Tibial artery (tissue), 4 donors: ENCODE measurements around the gene HERC4.

Experiments used
- DNase-seq, 2 donors: peaks; one replicate each; pipeline ENCODE4 v3.0.0-alpha.2; 2019
- H3K27ac ChIP-seq, 2 donors: fragments of 200-600 bp; sonication (generic) in 1 of 2; 1 replicate in 1 of 2; 2 replicates in 1 of 2; pipeline ENCODE4 v1.5.1; 2018 to 2019; ENCODE audit warnings: mild to moderate bottlenecking in 1 of 2
- H3K27me3 ChIP-seq, 2 donors: fragments of 200-600 bp; sonication (generic) in 1 of 2; one replicate each; pipeline versions ENCODE4 v1.5.1 to v1.6.0; 2016 to 2019
- H3K36me3 ChIP-seq, 3 donors: fragments of 200-600 bp; sonication (generic) in 2 of 3; one replicate each; pipeline ENCODE4 v1.5.1; 2016 to 2019; ENCODE audit warnings: mild to moderate bottlenecking in 2 of 3
- H3K4me1 ChIP-seq, 4 donors: fragments of 200-600 bp; sonication (generic) in 2 of 4; 1 replicate in 3 of 4; 2 replicates in 1 of 4; pipeline ENCODE4 v1.5.1; 2016 to 2019
- H3K4me3 ChIP-seq, 2 donors: fragments of 200-600 bp; sonication (generic) in 1 of 2; 1 replicate in 1 of 2; 2 replicates in 1 of 2; pipeline ENCODE4 v1.5.1; 2018 to 2019; ENCODE audit warnings: mild to moderate bottlenecking in 2 of 2
- H3K9me3 ChIP-seq, 3 donors: fragments of 200-600 bp; sonication (generic) in 1 of 3; one replicate each; pipeline ENCODE4 v1.5.1; 2016 to 2019
- CTCF ChIP-seq, 2 experiments: fragments of 200-600 bp in 1 of 2; fragments of 450-650 bp in 1 of 2; IDR thresholded peaks; one replicate each; pipeline ENCODE4 v1.5.1; 2017 to 2019; ENCODE audit warnings: antibody characterized with exemption in 2 of 2, mild to moderate bottlenecking in 1 of 2, moderate library complexity in 1 of 2
- intact Hi-C: fragments of 100-400 bp; cut with DNase I; formaldehyde crosslinking; loops from one replicate; pipeline ENCODE4 v1.15.0; 2023; ENCODE audit warnings: low total_unique reads

Gene HERC4

DNA sequence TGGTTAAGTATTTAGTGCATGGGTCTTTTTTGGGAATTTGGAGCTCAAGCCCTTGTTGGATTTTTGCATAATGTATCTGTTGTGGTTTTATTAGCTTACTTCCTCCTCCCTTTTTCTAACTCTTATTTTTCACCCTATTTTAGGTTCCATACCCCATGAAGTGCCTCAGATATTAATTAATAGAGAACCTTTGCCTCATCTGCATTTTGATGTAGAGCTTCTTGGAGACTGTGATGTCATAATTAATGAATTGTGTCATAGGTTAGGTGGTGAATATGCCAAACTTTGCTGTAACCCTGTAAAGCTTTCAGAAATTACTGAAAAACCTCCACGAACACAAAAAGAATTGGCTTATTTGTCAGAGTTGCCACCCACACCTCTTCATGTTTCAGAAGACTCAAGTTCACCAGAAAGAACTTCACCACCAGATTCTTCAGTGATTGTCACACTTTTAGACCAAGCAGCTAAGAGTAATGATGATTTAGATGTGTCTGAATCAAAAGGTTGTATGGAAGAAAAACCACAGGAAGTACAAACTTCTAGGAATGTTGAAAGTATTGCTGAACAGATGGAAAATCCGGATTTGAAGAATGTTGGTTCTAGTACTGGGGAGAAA lies 162.6 kb downstream of the HERC4 start:
- peaks cover 84 to 93% (median 89%) of the 10 kb centered on the region in 3 donors for H3K36me3 ChIP-seq
- H3K4me1 ChIP-seq = no peaks in the 10 kb centered on the region
- no peaks in the 10 kb centered on the region for H3K9me3 ChIP-seq
- no peak for DNase-seq
- H3K27ac ChIP-seq = no peak overlapping the region
- no peaks in the 10 kb centered on the region for H3K27me3 ChIP-seq
- intact Hi-C loops = no loop called here
- TF ChIP-seq CTCF (IDR thresholded peaks at IDR 0.05) = no peak
- H3K4me3 ChIP-seq = no peak overlapping the region

DNA sequence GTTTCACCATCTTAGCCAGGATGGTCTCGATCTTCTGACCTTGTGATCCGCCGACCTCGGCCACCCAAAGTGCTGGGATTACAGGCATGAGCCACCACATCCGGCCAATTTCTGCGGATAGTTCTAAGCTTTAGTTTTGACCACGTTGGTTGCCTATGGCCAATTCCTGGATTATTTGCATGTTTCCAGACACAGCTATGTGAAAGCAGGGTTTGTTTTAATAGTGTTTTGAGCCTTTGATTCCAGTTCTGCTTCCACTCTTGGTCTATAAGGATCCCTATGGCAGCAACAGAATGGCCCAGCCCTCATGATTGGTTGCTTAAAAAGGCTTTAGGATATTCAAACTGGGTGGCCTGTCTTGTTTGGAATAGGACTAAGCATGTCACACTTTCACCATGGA lies 171.5 kb downstream of the HERC4 start:
- no peak for TF ChIP-seq CTCF (IDR thresholded peaks at IDR 0.05)
- no peaks in the 10 kb centered on the region for H3K9me3 ChIP-seq
- no peak overlapping the region for H3K4me3 ChIP-seq
- intact Hi-C loops = no loop called here
- no peaks in the 10 kb centered on the region for H3K4me1 ChIP-seq
- peaks cover 45 to 84% (median 47%) of the 10 kb centered on the region in 3 donors for H3K36me3 ChIP-seq
- H3K27me3 ChIP-seq = no peaks in the 10 kb centered on the region
- H3K27ac ChIP-seq = no peak overlapping the region
- DNase-seq = no peak

GRCh38 chr10:67893637-67894036 lies 181.4 kb downstream of the HERC4 start:
- peaks cover 0 to 10% (median 4%) of the 10 kb centered on the region in 4 donors for H3K4me1 ChIP-seq
- TF ChIP-seq CTCF (IDR thresholded peaks at IDR 0.05) = no peak
- H3K4me3 ChIP-seq = no peak overlapping the region
- no peak for DNase-seq
- H3K9me3 ChIP-seq = no peaks in the 10 kb centered on the region
- H3K27ac ChIP-seq = no peak overlapping the region
- H3K36me3 ChIP-seq = peaks cover 84 to 89% (median 87%) of the 10 kb centered on the region in 3 donors
- intact Hi-C loops = no loop called here
- H3K27me3 ChIP-seq = no peaks in the 10 kb centered on the region

DNA sequence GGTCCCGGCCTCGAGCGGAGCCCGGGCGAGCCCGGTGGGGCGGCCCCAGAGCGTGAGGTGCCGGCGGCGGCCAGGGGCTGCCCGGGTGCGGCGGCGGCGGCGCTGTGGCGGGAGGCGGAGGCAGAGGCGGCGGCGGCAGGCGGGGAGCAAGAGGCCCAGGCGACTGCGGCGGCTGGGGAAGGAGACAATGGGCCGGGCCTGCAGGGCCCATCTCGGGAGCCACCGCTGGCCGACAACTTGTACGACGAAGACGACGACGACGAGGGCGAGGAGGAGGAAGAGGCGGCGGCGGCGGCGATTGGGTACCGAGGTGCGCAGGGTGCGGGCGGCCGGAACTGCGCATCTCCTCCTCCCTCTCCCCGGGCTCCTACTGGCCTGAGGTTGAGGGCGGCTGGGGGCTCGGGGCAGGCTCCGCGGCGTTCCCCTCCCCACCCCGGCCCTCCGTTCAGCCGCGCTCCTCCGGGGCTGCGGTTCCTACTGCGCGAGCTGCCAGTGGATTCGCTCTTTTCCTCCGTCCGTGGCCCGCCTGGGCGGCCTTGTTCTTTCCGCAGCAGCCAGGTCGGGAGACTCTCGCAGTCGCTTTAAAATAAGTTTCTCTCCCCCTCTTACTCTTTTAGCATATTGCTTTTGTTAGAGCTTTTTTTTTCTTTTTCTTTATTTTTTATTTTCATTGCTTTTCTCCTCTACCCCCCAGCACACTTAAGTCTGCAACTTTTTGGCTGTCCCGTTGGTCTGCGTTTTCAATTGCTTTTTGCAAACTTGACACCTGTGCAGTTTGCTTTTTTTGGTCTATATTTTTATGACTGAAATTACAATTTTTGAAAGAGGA lies 190.0 kb downstream of the HERC4 start:
- Histone ChIP-seq H3K27me3 (no peaks in the 10 kb centered on the region), H3K9me3 (no peaks in the 10 kb centered on the region), H3K27ac (peak overlapping the region; percentile 90 to 99), H3K36me3 (peaks cover 25 to 32% (median 30%) of the 10 kb centered on the region in 3 donors), H3K4me1 (peaks cover 0 to 36% (median 7%) of the 10 kb centered on the region in 4 donors), H3K4me3 (peak overlapping the region; percentile 60 to 82)
- DNase-seq = peak; percentile 87 to 90
- peak in 1 of 2 experiments; percentile 11 for TF ChIP-seq CTCF (IDR thresholded peaks at IDR 0.05)
- intact Hi-C loops = loop anchor here (10.0 kb wide), 1 partner anchor 190 kb away; the partner anchor contains the start of gene HERC4

DNA sequence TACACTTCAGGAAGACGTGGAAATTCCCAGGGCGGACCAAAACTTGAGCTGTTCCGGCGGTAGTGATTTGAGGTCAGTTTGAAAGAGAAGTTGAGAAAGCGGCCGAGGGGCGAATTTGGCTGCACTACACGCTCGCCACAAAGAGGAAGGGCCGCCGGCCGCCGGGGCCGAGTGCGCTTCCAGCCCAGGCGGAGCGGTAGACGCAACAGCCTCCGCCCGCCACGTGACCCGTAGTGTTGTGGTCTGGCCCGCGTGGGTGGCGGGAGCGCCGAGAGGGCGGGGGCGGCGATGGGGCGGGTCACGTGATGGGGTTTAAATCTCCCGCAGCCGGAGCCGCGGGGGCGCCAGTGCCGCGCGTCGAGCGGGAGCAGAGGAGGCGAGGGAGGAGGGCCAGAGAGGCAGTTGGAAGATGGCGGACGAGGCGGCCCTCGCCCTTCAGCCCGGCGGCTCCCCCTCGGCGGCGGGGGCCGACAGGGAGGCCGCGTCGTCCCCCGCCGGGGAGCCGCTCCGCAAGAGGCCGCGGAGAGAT lies 190.7 kb downstream of the HERC4 start, which contains the start of gene SIRT1:
Gene SIRT1 (plus strand): TSS at position 344 of the 529 bp plus-strand sequence. CDS start 66 bp downstream, at position 410.
- peak within 1 kb of the TSS; percentile 90 to 99 for H3K27ac ChIP-seq
- no peaks in the 10 kb centered on the region for H3K27me3 ChIP-seq
- peaks cover 18 to 25% (median 24%) of the 10 kb centered on the region in 3 donors for H3K36me3 ChIP-seq
- TF ChIP-seq CTCF (IDR thresholded peaks at IDR 0.05) = no peak
- no peaks in the 10 kb centered on the region for H3K9me3 ChIP-seq
- intact Hi-C loops = loop anchor here (10.0 kb wide), 1 partner anchor 190 kb away; the partner anchor contains the start of gene HERC4
- peaks cover 0 to 33% (median 7%) of the 10 kb centered on the region in 4 donors for H3K4me1 ChIP-seq
- peak within 1 kb of the TSS; percentile 60 to 82 for H3K4me3 ChIP-seq
- DNase-seq = peak; percentile 97 to 98
